ENCODE results near the gene FAR2.

- TF ChIP-seq CTCF (IDR thresholded peaks at IDR 0.05; ENCODE audit: insufficient read depth, low read length, poor library complexity, severe bottlenecking) (no peak), EZH2phosphoT487 (conservative IDR thresholded peaks at IDR 0.05; ENCODE audit: low read length) (no peak)
These were observed at the start of gene FAR2 for GRCh38 chr12:29148911-29149690.

Measured in SU-DHL-6 (cell line).